ENCODE measurements around the gene BCAS3. TPM values are rescaled to one million over a fixed set of nuclear protein-coding genes. Genes with fewer than 3 reads are reported as not detected.
"Not testable (repeated sequence)": the region's sequence is repeated elsewhere in the genome, so short reads cannot be mapped to it uniquely, and the experiment has no call there.

BCAS3 gene
- total RNA-seq, 4 donors from 2014 or later: 20.7 to 76.3 (median 39.8) TPM

- Histone ChIP-seq H3K36me3 (no peaks in the 10 kb centered on the region), H3K27ac (no peak overlapping the region), H3K9me3 (no peaks in the 10 kb centered on the region), H3K27me3 (no peaks in the 10 kb centered on the region), H3K4me3 (no peak overlapping the region), H3K4me1 (no peaks in the 10 kb centered on the region)
- no peak for DNase-seq
- no peak for TF ChIP-seq POLR2A (IDR thresholded peaks at IDR 0.05)
- TF ChIP-seq EP300 (IDR thresholded peaks at IDR 0.05; ENCODE audit: low read depth): no peak
- no peak for TF ChIP-seq POLR2AphosphoS5 (IDR thresholded peaks at IDR 0.05)
- no peak for TF ChIP-seq CTCF (IDR thresholded peaks at IDR 0.05)
- in situ Hi-C loops (cut with MboI; ENCODE audit: low pct_ligation_motif_present in 1 of 4, low pct_unique_long_range_greater_than_20kb in 1 of 4, low sequenced_read_pairs in 3 of 4) (no loop called here), intact Hi-C loops (cut with DNase I; ENCODE audit: low total_unique reads) (no loop called here)
- WGBS, 2 donors (ENCODE audit: low coverage in 1 of 2): 93 to 95% methylated on average over 4 of the region's 4 CpGs
These were observed 351.5 kb downstream of the BCAS3 start for GRCh38 chr17:61029181-61029580.

- TF ChIP-seq POLR2AphosphoS5 (IDR thresholded peaks at IDR 0.05): no peak
- TF ChIP-seq CTCF (IDR thresholded peaks at IDR 0.05): no peak
- TF ChIP-seq POLR2A (IDR thresholded peaks at IDR 0.05): no peak
- TF ChIP-seq EP300 (IDR thresholded peaks at IDR 0.05; ENCODE audit: low read depth): no peak
- Histone ChIP-seq H3K36me3 (peaks cover 0 to 16% (median 0%) of the 10 kb centered on the region in 4 donors), H3K27ac (no peak overlapping the region), H3K4me1 (no peaks in the 10 kb centered on the region), H3K9me3 (no peaks in the 10 kb centered on the region), H3K27me3 (no peaks in the 10 kb centered on the region), H3K4me3 (no peak overlapping the region)
- DNase-seq: no peak
- 90 to 98% methylated on average over 4 of the region's 4 CpGs for WGBS, 2 donors (ENCODE audit: low coverage in 1 of 2)
- in situ Hi-C loops (cut with MboI; ENCODE audit: low pct_ligation_motif_present in 1 of 4, low pct_unique_long_range_greater_than_20kb in 1 of 4, low sequenced_read_pairs in 3 of 4) (no loop called here), intact Hi-C loops (cut with DNase I; ENCODE audit: low total_unique reads) (no loop called here)
These were observed 363.0 kb downstream of the BCAS3 start for GRCh38 chr17:61040666-61041065.

- H3K4me3 ChIP-seq; DNase-seq; H3K9me3 ChIP-seq; intact Hi-C loops (cut with DNase I; ENCODE audit: low total_unique reads); H3K27ac ChIP-seq; H3K4me1 ChIP-seq; in situ Hi-C loops (cut with MboI; ENCODE audit: low pct_ligation_motif_present in 1 of 4, low pct_unique_long_range_greater_than_20kb in 1 of 4, low sequenced_read_pairs in 3 of 4); H3K27me3 ChIP-seq: not testable (repeated sequence)
- WGBS, 2 donors (ENCODE audit: low coverage in 1 of 2): 88 to 89% methylated on average over 3 to 5 of the region's 5 CpGs
- H3K36me3 ChIP-seq: peaks cover 0 to 16% (median 0%) of the 10 kb centered on the region in 4 donors
These were observed 364.7 kb downstream of the BCAS3 start for GRCh38 chr17:61042348-61042747.

- no peak overlapping the region for H3K4me3 ChIP-seq
- no peaks in the 10 kb centered on the region for H3K4me1 ChIP-seq
- intact Hi-C loops (cut with DNase I; ENCODE audit: low total_unique reads) (no loop called here), in situ Hi-C loops (cut with MboI; ENCODE audit: low pct_ligation_motif_present in 1 of 4, low pct_unique_long_range_greater_than_20kb in 1 of 4, low sequenced_read_pairs in 3 of 4) (no loop called here)
- no peak overlapping the region for H3K27ac ChIP-seq
- DNase-seq: no peak
- no peaks in the 10 kb centered on the region for H3K27me3 ChIP-seq
- no peak for TF ChIP-seq EP300 (IDR thresholded peaks at IDR 0.05; ENCODE audit: low read depth)
- no peak for TF ChIP-seq POLR2AphosphoS5 (IDR thresholded peaks at IDR 0.05)
- TF ChIP-seq POLR2A (IDR thresholded peaks at IDR 0.05): no peak
- TF ChIP-seq CTCF (IDR thresholded peaks at IDR 0.05): no peak
- no peaks in the 10 kb centered on the region for H3K36me3 ChIP-seq
- H3K9me3 ChIP-seq: no peaks in the 10 kb centered on the region
These were observed 369.9 kb downstream of the BCAS3 start for GRCh38 chr17:61047515-61047914.

GRCh38 chr17:61048376-61049106, 370.9 kb downstream of the BCAS3 start:
- no peaks in the 10 kb centered on the region for H3K27me3 ChIP-seq
- no peak for TF ChIP-seq POLR2A (IDR thresholded peaks at IDR 0.05)
- no peak for TF ChIP-seq EP300 (IDR thresholded peaks at IDR 0.05; ENCODE audit: low read depth)
- TF ChIP-seq CTCF (IDR thresholded peaks at IDR 0.05): no peak
- TF ChIP-seq POLR2AphosphoS5 (IDR thresholded peaks at IDR 0.05): no peak
- H3K36me3 ChIP-seq: no peaks in the 10 kb centered on the region
- H3K27ac ChIP-seq: no peak overlapping the region
- in situ Hi-C loops (cut with MboI; ENCODE audit: low pct_ligation_motif_present in 1 of 4, low pct_unique_long_range_greater_than_20kb in 1 of 4, low sequenced_read_pairs in 3 of 4): no loop called here
- no peaks in the 10 kb centered on the region for H3K9me3 ChIP-seq
- no peak overlapping the region for H3K4me3 ChIP-seq
- WGBS, 2 donors (ENCODE audit: low coverage in 1 of 2): 73% methylated on average over 3 of the region's 3 CpGs
- DNase-seq: no peak
- intact Hi-C loops (cut with DNase I; ENCODE audit: low total_unique reads): no loop called here
- no peaks in the 10 kb centered on the region for H3K4me1 ChIP-seq

Measured in transverse colon (tissue), 4 donors.